Heart left ventricle (tissue), 13 donors: Measurements from ENCODE around the gene LRRC73.

Experiments used
- CTCF ChIP-seq, 12 donors: fragments of 200-600 bp; sonication (generic) in 4 of 12; IDR thresholded peaks; one replicate each; pipeline versions ENCODE4 v1.5.0 to v1.8.0; 2018 to 2022; ENCODE audit warnings: antibody characterized with exemption in 12 of 12, mild to moderate bottlenecking in 5 of 12
- POLR2A ChIP-seq, 2 donors: fragments of 450-650 bp; IDR thresholded peaks; one replicate each; pipeline ENCODE4 v1.6.1; 2017; ENCODE audit warnings: antibody characterized with exemption in 2 of 2, mild to moderate bottlenecking in 2 of 2, moderate library complexity in 2 of 2
- donor health status: ischemic (EF 13 %, LVEDD 7.1; RV severe dilation, severe dysfunction).
- donor health status: DM: no; HTN: yes; CAD: no.
- donor health status: DM: no; HTN: no; CAD: no.
- donor health status: ischemic (EF 25% LVEDD 6.9; RV normal size, moderate dysfunction).
- donor health status: ischemic (EF 25% LVEDD 5.7; RV mildly dilated, moderate dysfunction).
- donor health status: ischemic (EF 35%, LVEDD 5.7; RV mildly dilated, moderate dysfunction).
- donor health status: nonischemic (EF 11% LVEDD 7.7; RV severe dilation, severe dysfunction).
- donor health status: DM: yes; HTN: yes; CAD: no.
- donor health status: PGD.
- donor health status: ischemic (EF 29% LVEDD 5.4; RV normal size, mild dysfunction).
- donor health status: nonischemic (EF 23%, LVEDD 6.1; RV moderate dilation, normal function).

GRCh38 chr6:43467752-43468151 lies 42.4 kb downstream of the LRRC73 start:
- TF ChIP-seq CTCF (IDR thresholded peaks at IDR 0.05) (no peak), POLR2A (IDR thresholded peaks at IDR 0.05) (no peak)
